Natural killer cell (primary cell): ENCODE data around the gene USP37. TPM values are rescaled to one million over a fixed set of nuclear protein-coding genes. Genes with fewer than 3 reads are reported as not detected.

Source experiments
- ATAC-seq, 3 donors: fragments of 150-1000 bp in 2 of 3; fragments of 200-7000 bp in 1 of 3; cut with Tn5 transposase; 1 replicate in 1 of 3; 2 replicates in 2 of 3; pipeline ENCODE4 v1.10.0; 2021; ENCODE audit warnings: mild to moderate bottlenecking in 2 of 3, moderate library complexity in 2 of 3
- DNase-seq, 2 donors: peaks; one replicate each; pipeline versions ENCODE4 v3.0.0 to v3.0.0-alpha.2; 2013 to 2021; ENCODE audit warnings: mixed read lengths in 1 of 2
- H3K27ac ChIP-seq: one replicate; pipeline ENCODE4 v1.5.1; 2013; ENCODE audit warnings: mild to moderate bottlenecking, low read length
- H3K27me3 ChIP-seq: one replicate; pipeline ENCODE4 v1.6.1; 2013; ENCODE audit warnings: low read length; ENCODE audit not compliant: control insufficient read depth, insufficient read depth
- H3K36me3 ChIP-seq: one replicate; pipeline ENCODE4 v1.6.1; 2013; ENCODE audit warnings: low read length; ENCODE audit not compliant: control insufficient read depth, insufficient read depth
- H3K4me1 ChIP-seq: one replicate; pipeline ENCODE4 v1.6.1; 2013; ENCODE audit warnings: low read length; ENCODE audit not compliant: control insufficient read depth, insufficient read depth
- H3K4me3 ChIP-seq: one replicate; pipeline ENCODE4 v1.5.1; 2013; ENCODE audit warnings: low read length
- H3K9me3 ChIP-seq: one replicate; pipeline ENCODE4 v1.6.1; 2013; ENCODE audit warnings: low read length; ENCODE audit not compliant: control insufficient read depth, insufficient read depth
- H3K27ac Mint-ChIP-seq, 2 donors: one replicate each; pipeline ENCODE4 v1.8.0; 2022; ENCODE audit warnings: mild to moderate bottlenecking in 2 of 2, mixed read lengths in 2 of 2, moderate library complexity in 1 of 2
- H3K27me3 Mint-ChIP-seq, 2 donors: one replicate each; pipeline ENCODE4 v1.8.0; 2022; ENCODE audit warnings: low read depth in 2 of 2, mixed read lengths in 2 of 2
- H3K36me3 Mint-ChIP-seq: one replicate; pipeline ENCODE4 v1.8.0; 2022; ENCODE audit warnings: mixed read lengths
- H3K4me1 Mint-ChIP-seq, 2 donors: one replicate each; pipeline ENCODE4 v1.8.0; 2022; ENCODE audit warnings: mixed read lengths in 2 of 2
- H3K4me3 Mint-ChIP-seq: one replicate; pipeline ENCODE4 v1.8.0; 2022; ENCODE audit warnings: mild to moderate bottlenecking, moderate library complexity, mixed read lengths
- H3K9me3 Mint-ChIP-seq, 2 donors: one replicate each; pipeline ENCODE4 v1.8.0; 2022; ENCODE audit warnings: mixed read lengths in 2 of 2
- CTCF ChIP-seq: fragments of 200-600 bp; IDR thresholded peaks from one replicate; pipeline ENCODE4 v1.8.0; 2022; ENCODE audit warnings: antibody characterized with exemption
- WGBS: methylation state at CpG from one replicate; pipeline ENCODE4 v1.1.7; 2013; ENCODE audit warnings: missing lambda C conversion rate; ENCODE audit not compliant: insufficient coverage; 5-methylcytosine and 5-hydroxymethylcytosine counted together
- intact Hi-C: fragments of 100-400 bp; cut with micrococcal nuclease; formaldehyde crosslinking; loops from one replicate; pipeline ENCODE4 v1.14.2; 2022
- total RNA-seq, 4 donors: library from RNA; stranded (reverse); fragments of 120-200 nt in 1 of 4; gene quantifications; one replicate each; pipeline versions ENCODE4 v1.2.3 to v1.2.4, GENCODE V29; 2013 to 2022

Gene USP37
- total RNA-seq, 3 donors from 2014 or later (not counting 1 experiment from before 2014, with no cell fraction given), result 18.3 to 26.2 (median 21.6) TPM

GRCh38 chr2:218418717-218419458, 149.3 kb downstream of the USP37 start, which contains the start of gene VIL1:
VIL1 (plus strand) TSS chr2:218419123; CDS start chr2:218423779, 4,656 bp downstream.
- Mint-ChIP-seq H3K4me1 (no peaks in the 10 kb centered on the region), H3K36me3 (no peaks in the 10 kb centered on the region), H3K27ac (no peak within 1 kb of the TSS), H3K9me3 (no peaks in the 10 kb centered on the region), H3K27me3 (no peaks in the 10 kb centered on the region), H3K4me3 (no peak within 1 kb of the TSS)
- DNase-seq (no peak), ATAC-seq (no peak)
- Histone ChIP-seq H3K36me3 (no peaks in the 10 kb centered on the region), H3K4me3 (no peak within 1 kb of the TSS), H3K9me3 (no peaks in the 10 kb centered on the region), H3K4me1 (no peaks in the 10 kb centered on the region), H3K27ac (no peak within 1 kb of the TSS), H3K27me3 (no peaks in the 10 kb centered on the region)
- no peak for TF ChIP-seq CTCF
- intact Hi-C loops, result no loop called here
- WGBS, result 95% methylated on average over 9 of the region's 9 CpGs

- intact Hi-C loops, result no loop called here
- no peak for ATAC-seq
- no peaks in the 10 kb centered on the region for H3K9me3 Mint-ChIP-seq
- Histone ChIP-seq H3K27me3 (no peaks in the 10 kb centered on the region), H3K4me3 (no peak overlapping the region), H3K9me3 (no peaks in the 10 kb centered on the region), H3K4me1 (no peaks in the 10 kb centered on the region), H3K36me3 (no peaks in the 10 kb centered on the region), H3K27ac (no peak overlapping the region)
- whole genome bisulfite sequencing, result 94% methylated on average over 3 of the region's 5 CpGs
- no peaks in the 10 kb centered on the region for H3K27me3 Mint-ChIP-seq
- no peak overlapping the region for H3K27ac Mint-ChIP-seq
- DNase-seq, result no peak
- TF ChIP-seq CTCF, result no peak
- no peaks in the 10 kb centered on the region for H3K36me3 Mint-ChIP-seq
- no peak overlapping the region for H3K4me3 Mint-ChIP-seq
- no peaks in the 10 kb centered on the region for H3K4me1 Mint-ChIP-seq
Observed at GRCh38 chr2:218418321-218418716, 149.8 kb downstream of the USP37 start.

- DNase-seq (no peak), ATAC-seq (no peak)
- TF ChIP-seq CTCF, result no peak
- Histone ChIP-seq H3K9me3 (no peaks in the 10 kb centered on the region), H3K4me1 (peaks cover 57% of the 10 kb centered on the region), H3K27me3 (no peaks in the 10 kb centered on the region), H3K36me3 (peaks cover 26% of the 10 kb centered on the region), H3K27ac (no peak overlapping the region), H3K4me3 (no peak overlapping the region)
- 89% methylated on average over 8 of the region's 8 CpGs for WGBS
- peak overlapping the region; percentile 91 for H3K4me3 Mint-ChIP-seq
- H3K4me1 Mint-ChIP-seq, result peaks cover 49 to 61% of the 10 kb centered on the region in 2 donors
- H3K27ac Mint-ChIP-seq, result peak overlapping the region; percentile 95 to 96
- H3K9me3 Mint-ChIP-seq, result no peaks in the 10 kb centered on the region
- no peaks in the 10 kb centered on the region for H3K27me3 Mint-ChIP-seq
- intact Hi-C loops, result loop anchor here (1.0 to 2.0 kb wide), 2 partner anchors 59 to 241 kb away; no protein-coding TSS in a partner anchor
- no peaks in the 10 kb centered on the region for H3K36me3 Mint-ChIP-seq
Observed at GRCh38 chr2:218407717-218408116, 160.4 kb downstream of the USP37 start.
